ENCODE measurements around the gene IFT122. TPM values are rescaled to one million over a fixed set of nuclear protein-coding genes. Genes with fewer than 3 reads are reported as not detected.

The IFT122 gene
- total and polyA plus RNA-seq, 2 of the 4 experiments (the other 2 are of a cell fraction): 16.8 to 28.0 TPM

GRCh38 chr3:129490273-129490675 is 50.2 kb downstream of the IFT122 start:
- no peak overlapping the region for H3K4me2 ChIP-seq (ENCODE audit: low read depth, low read length)
- POLR2A ChIA-PET (ENCODE audit: unreplicated experiment): no interaction called here
- DNase-seq (peak; percentile 97), ATAC-seq (ENCODE audit: low read depth) (peak; percentile 74)
- H4K91ac ChIP-seq (ENCODE audit: insufficient read depth, low read depth, low read length): peak overlapping the region; percentile 88
- dilution Hi-C loops (cut with HindIII; ENCODE audit: low sequenced_read_pairs, unreplicated experiment) (no loop called here), intact Hi-C loops (cut with micrococcal nuclease) (loop anchor here (1.0 kb wide), 7 partner anchors 71 to 444 kb away; no protein-coding TSS in a partner anchor), in situ Hi-C loops (cut with MboI; ENCODE audit: low sequenced_read_pairs) (loop anchor here (5.0 kb wide), 3 partner anchors 112 to 437 kb away; no protein-coding TSS in a partner anchor)
- peaks cover 32% of the 10 kb centered on the region for H3K9me1 ChIP-seq (ENCODE audit: insufficient read depth, low read length)
- CTCF ChIA-PET: interaction anchor here (0.5 to 2.1 kb wide), 21 partner anchors 17 to 398 kb away, joined by 3 to 25 read pairs (median 4); partner anchors contain the start of gene PLXND1
- H4K20me1 ChIP-seq (ENCODE audit: insufficient read depth, low read length): peaks cover 9% of the 10 kb centered on the region
- peak overlapping the region; percentile 21; the same call in 1 of the 2 replicates for H3K9ac ChIP-seq (ENCODE audit: low read depth, low read length)
- H3K14ac ChIP-seq (replicated peaks; ENCODE audit: low read depth, low read length): peak overlapping the region; percentile 70; the same call in 1 of the 2 replicates
- peak overlapping the region; percentile 82 for H2AK5ac ChIP-seq (ENCODE audit: low read depth, low read length)
- peak overlapping the region; percentile 12 for H3K27ac ChIP-seq (ENCODE audit: insufficient read depth, low read length)
- peak overlapping the region; percentile 8; the same call in 1 of the 2 replicates for H3K23ac ChIP-seq (ENCODE audit: low read depth, low read length)
- peak overlapping the region; percentile 40 for H4K5ac ChIP-seq (ENCODE audit: low read depth, low read length)
- H3K4me3 ChIP-seq (ENCODE audit: insufficient read depth, low read depth, low read length): no peak overlapping the region
- BruUV-seq (replicated peaks): no TSS peak
- peak overlapping the region; percentile 87 for H3K4ac ChIP-seq (ENCODE audit: low read depth, low read length)
- peak overlapping the region; percentile 85; the same call in 2 of the 3 replicates for H2BK15ac ChIP-seq (ENCODE audit: low read depth, low read length)
- H3K9me3 ChIP-seq (ENCODE audit: control insufficient read depth, insufficient read depth, low read length): no peaks in the 10 kb centered on the region
- peak; percentile 96 for TF ChIP-seq CTCF (conservative IDR thresholded peaks at IDR 0.05; ENCODE audit: low read depth, low read length)
- TF ChIP-seq POLR2A (IDR thresholded peaks at IDR 0.05; ENCODE audit: low read depth, low read length): peak; percentile 41; the same call in 1 of the 2 replicates
- TF ChIP-seq MAFK (IDR thresholded peaks at IDR 0.05; ENCODE audit: low read depth, low read length): peak; percentile 77
- TF ChIP-seq RCOR1 (IDR thresholded peaks at IDR 0.05; ENCODE audit: insufficient replicate concordance, low read length): no peak
- TF ChIP-seq CHD1 (IDR thresholded peaks at IDR 0.05; ENCODE audit: low read depth, low read length): peak; percentile 51; the same call in 1 of the 2 replicates
- TF ChIP-seq MAZ (IDR thresholded peaks at IDR 0.05; ENCODE audit: borderline replicate concordance, low read depth, low read length): peak; percentile 59; the same call in 1 of the 2 replicates
- peak; percentile 94 for TF ChIP-seq SMC3 (IDR thresholded peaks at IDR 0.05; ENCODE audit: low read depth, low read length)
- no peak for TF ChIP-seq MXI1 (IDR thresholded peaks at IDR 0.05; ENCODE audit: borderline replicate concordance, low read depth, low read length)
- peak; percentile 63; the same call in 1 of the 2 replicates for TF ChIP-seq USF2 (IDR thresholded peaks at IDR 0.05; ENCODE audit: low read depth, low read length)
- TF ChIP-seq BHLHE40 (IDR thresholded peaks at IDR 0.05; ENCODE audit: low read depth, low read length): no peak
- TF ChIP-seq FOS (IDR thresholded peaks at IDR 0.05; ENCODE audit: low read depth, low read length): peak; percentile 53; the same call in 1 of the 2 replicates
- TF ChIP-seq RAD21 (IDR thresholded peaks at IDR 0.05; ENCODE audit: low read length): peak; percentile 99
- TF ChIP-seq NFE2L2 (IDR thresholded peaks at IDR 0.05; ENCODE audit: low read depth, low read length): peak; percentile 93
- H2AFZ ChIP-seq (replicated peaks; ENCODE audit: low read length, poor library complexity): peak overlapping the region; percentile 47
- no peaks in the 10 kb centered on the region for H3K27me3 ChIP-seq (ENCODE audit: control insufficient read depth, insufficient read depth, low read length)
- peak overlapping the region; percentile 31 for H2BK5ac ChIP-seq (ENCODE audit: low read depth, low read length, poor library complexity, severe bottlenecking)
- peak overlapping the region; percentile 49 for H3K18ac ChIP-seq (ENCODE audit: low read depth, low read length)
- 29% methylated on average over 3 of the region's 5 CpGs; no CpG with 5 or more reads in 1 of the 2 experiments for WGBS, 2 experiments (ENCODE audit: extremely low coverage in 2 of 2, insufficient read length in 1 of 2)
- H3K56ac ChIP-seq (ENCODE audit: extremely low read depth, insufficient read depth, low read length): peak overlapping the region; percentile 26; the same call in 1 of the 2 replicates
- peak overlapping the region; percentile 17 for H2BK20ac ChIP-seq (ENCODE audit: low read depth, low read length)
- 0 out of 2 replicates have a peak, but pooled peaks cover 3% of the 10 kb centered on the region for H3K36me3 ChIP-seq (ENCODE audit: control insufficient read depth, insufficient read depth, low read length)
- peak overlapping the region; percentile 87 for H2AK9ac ChIP-seq (replicated peaks; ENCODE audit: low read depth, low read length, poor library complexity)
- peaks cover 2 to 38% of the 10 kb centered on the region in 2 experiments; a peak in 2 of 4 replicates for H3K79me1 ChIP-seq (ENCODE audit: low read depth in 1 of 2, low read length in 2 of 2)
- peak overlapping the region; percentile 22 to 57; a peak in 2 of 4 replicates for H4K8ac ChIP-seq (ENCODE audit: low read depth in 2 of 2, low read length in 2 of 2)
- H3K4me1 ChIP-seq (ENCODE audit: control insufficient read depth, insufficient read depth, low read length): peaks cover 33% of the 10 kb centered on the region
- peak overlapping the region; percentile 91 for H2BK120ac ChIP-seq (ENCODE audit: low read depth, low read length)

Measured in IMR-90 (cell line).